ENCODE measurements around the gene TFAP2C. TPM values are rescaled to one million over a fixed set of nuclear protein-coding genes. Genes with fewer than 3 reads are reported as not detected.

TFAP2C gene
- total and polyA plus RNA-seq, 9 of the 15 experiments (the other 6 are each of a cell fraction or from before 2014, with no cell fraction given): 0.03 to 0.04 TPM; not detected in 7

DNA sequence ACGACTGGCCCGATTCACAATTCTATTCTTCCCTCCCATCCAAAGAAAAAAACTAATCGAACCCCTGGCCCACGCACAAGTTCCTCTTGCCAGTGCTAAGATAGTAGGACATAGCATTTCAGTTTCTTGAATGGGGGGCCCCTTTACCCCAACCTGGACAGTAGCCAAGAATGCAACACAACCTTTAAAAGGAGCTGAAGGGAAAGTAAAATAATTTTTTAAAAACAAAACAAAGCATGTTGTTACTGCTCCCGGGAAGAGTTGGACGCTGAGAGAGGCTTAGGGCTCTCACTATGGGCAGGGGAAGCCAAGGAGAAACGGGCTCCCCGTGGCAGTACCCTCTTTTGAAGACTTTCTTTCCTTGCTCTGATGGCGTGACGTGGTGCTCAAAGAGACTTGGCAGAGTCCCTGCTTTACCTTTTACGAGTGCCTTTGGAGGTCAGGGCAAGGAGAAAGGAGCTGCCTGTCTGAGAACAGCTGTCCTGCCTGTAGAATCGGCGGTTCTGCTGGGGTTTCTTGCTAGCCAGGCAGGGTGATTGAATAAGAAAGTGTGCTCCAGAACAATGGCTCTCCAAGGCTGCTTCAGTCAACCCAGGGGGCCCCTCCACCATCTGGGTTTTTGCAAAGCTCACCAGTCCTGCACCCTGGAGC is 5.8 kb downstream of the TFAP2C start:
- H3K27me3 ChIP-seq (ENCODE audit: control insufficient read depth in 2 of 2, insufficient read depth in 2 of 2, low read length in 2 of 2): peaks cover 43% of the 10 kb centered on the region in 2 experiments; a peak in 4 of 5 replicates
- no peak overlapping the region for H3K4me3 ChIP-seq
- no peak for TF ChIP-seq SMARCB1 (IDR thresholded peaks at IDR 0.05; ENCODE audit: insufficient read length, low read depth)
- TF ChIP-seq HMG20A (CRISPR knock-in tag; conservative IDR thresholded peaks at IDR 0.05): no peak
- H4K20me1 ChIP-seq (replicated peaks; ENCODE audit: control insufficient read depth, insufficient read depth, low read length): no peaks in the 10 kb centered on the region
- ChIA-PET CTCF (ENCODE audit: low intra/inter-chr PET ratio) (no interaction called here), POLR2A (no interaction called here)
- BruUV-seq (replicated peaks): no TSS peak
- intact Hi-C loops (cut with micrococcal nuclease) (no loop called here), in situ Hi-C loops (cut with MboI) (no loop called here)
- peaks cover 2% of the 10 kb centered on the region for H3K9me1 ChIP-seq (ENCODE audit: control insufficient read depth, insufficient read depth, low read length)
- WGBS (ENCODE audit: insufficient coverage, low coverage, missing lambda C conversion rate): under 1% methylated on average over 13 of the region's 13 CpGs
- ATAC-seq (no peak), DNase-seq (ENCODE audit: extremely low read depth in 1 of 4, low spot score in 3 of 4) (no peak), FAIRE-seq (no peak)
- H3K36me3 ChIP-seq (ENCODE audit: control insufficient read depth, insufficient read depth, low read length): no peaks in the 10 kb centered on the region
- peaks cover 0 to 12% of the 10 kb centered on the region in 2 experiments; a peak in 2 of 5 replicates for H3K4me1 ChIP-seq (replicated peaks in 1 of 2; ENCODE audit: control insufficient read depth in 2 of 2, insufficient read depth in 2 of 2, low read length in 2 of 2)
- no peak overlapping the region for H3K9ac ChIP-seq (ENCODE audit: insufficient read depth in 1 of 2, low read depth in 2 of 2, low read length in 2 of 2)
- no peak overlapping the region for H2AFZ ChIP-seq (ENCODE audit: low read depth, low read length)
- H3K4me2 ChIP-seq (ENCODE audit: insufficient read depth, low read length): no peak overlapping the region
- H3K79me2 ChIP-seq (ENCODE audit: control insufficient read depth, insufficient read depth, low read length): no peaks in the 10 kb centered on the region
- H3K27ac ChIP-seq (ENCODE audit: extremely low read depth, low read depth, low read length): no peak overlapping the region
- H3K9me3 ChIP-seq (replicated peaks; ENCODE audit: control insufficient read depth, insufficient read depth, low read depth, low read length): no peaks in the 10 kb centered on the region

DNA sequence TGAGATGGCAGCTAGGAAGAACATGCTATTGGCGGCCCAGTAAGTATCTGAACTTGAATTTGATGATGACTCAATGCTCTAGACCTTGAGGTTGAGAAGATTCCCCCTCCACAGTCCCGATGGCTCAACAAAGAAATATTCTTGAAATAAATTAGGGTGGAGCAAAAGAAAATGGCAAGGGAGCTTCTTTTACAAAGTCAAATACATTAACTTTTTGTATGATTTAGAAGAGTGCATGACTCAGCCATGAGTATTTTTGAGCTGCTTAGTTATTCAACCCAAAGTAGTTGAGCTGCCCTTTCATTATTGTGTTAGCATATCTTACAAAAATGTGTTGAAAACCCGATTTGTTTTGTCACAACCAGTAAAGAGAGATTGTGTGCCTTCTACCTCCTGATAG is 7.6 kb downstream of the TFAP2C start:
- Histone ChIP-seq H3K36me3 (ENCODE audit: control insufficient read depth, insufficient read depth, low read length) (no peaks in the 10 kb centered on the region), H4K20me1 (replicated peaks; ENCODE audit: control insufficient read depth, insufficient read depth, low read length) (no peaks in the 10 kb centered on the region), H3K9me3 (replicated peaks; ENCODE audit: control insufficient read depth, insufficient read depth, low read depth, low read length) (no peaks in the 10 kb centered on the region), H3K79me2 (ENCODE audit: control insufficient read depth, insufficient read depth, low read length) (no peaks in the 10 kb centered on the region), H3K9me1 (ENCODE audit: control insufficient read depth, insufficient read depth, low read length) (peaks cover 2% of the 10 kb centered on the region), H3K4me3 (no peak overlapping the region), H3K27me3 (ENCODE audit: control insufficient read depth in 2 of 2, insufficient read depth in 2 of 2, low read length in 2 of 2) (peaks cover 27 to 37% of the 10 kb centered on the region in 2 experiments; a peak in 4 of 5 replicates), H3K4me1 (replicated peaks in 1 of 2; ENCODE audit: control insufficient read depth in 2 of 2, insufficient read depth in 2 of 2, low read length in 2 of 2) (no peaks in the 10 kb centered on the region), H2AFZ (ENCODE audit: low read depth, low read length) (no peak overlapping the region), H3K27ac (ENCODE audit: extremely low read depth, low read depth, low read length) (no peak overlapping the region), H3K4me2 (ENCODE audit: insufficient read depth, low read length) (no peak overlapping the region), H3K9ac (ENCODE audit: insufficient read depth in 1 of 2, low read depth in 2 of 2, low read length in 2 of 2) (no peak overlapping the region)
- in situ Hi-C loops (cut with MboI) (no loop called here), intact Hi-C loops (cut with micrococcal nuclease) (no loop called here)
- ATAC-seq (no peak), DNase-seq (ENCODE audit: extremely low read depth in 1 of 4, low spot score in 3 of 4) (no peak), FAIRE-seq (no peak)
- ChIA-PET POLR2A (no interaction called here), CTCF (ENCODE audit: low intra/inter-chr PET ratio) (no interaction called here)
- WGBS (ENCODE audit: insufficient coverage, low coverage, missing lambda C conversion rate): 0% methylated on average over 3 of the region's 3 CpGs
- BruUV-seq (replicated peaks): no TSS peak
- TF ChIP-seq BCL6 (CRISPR knock-in tag; IDR thresholded peaks at IDR 0.05): no peak
- TF ChIP-seq MAFK (IDR thresholded peaks at IDR 0.05; ENCODE audit: low read length): no peak
- TF ChIP-seq, protein P1, sequence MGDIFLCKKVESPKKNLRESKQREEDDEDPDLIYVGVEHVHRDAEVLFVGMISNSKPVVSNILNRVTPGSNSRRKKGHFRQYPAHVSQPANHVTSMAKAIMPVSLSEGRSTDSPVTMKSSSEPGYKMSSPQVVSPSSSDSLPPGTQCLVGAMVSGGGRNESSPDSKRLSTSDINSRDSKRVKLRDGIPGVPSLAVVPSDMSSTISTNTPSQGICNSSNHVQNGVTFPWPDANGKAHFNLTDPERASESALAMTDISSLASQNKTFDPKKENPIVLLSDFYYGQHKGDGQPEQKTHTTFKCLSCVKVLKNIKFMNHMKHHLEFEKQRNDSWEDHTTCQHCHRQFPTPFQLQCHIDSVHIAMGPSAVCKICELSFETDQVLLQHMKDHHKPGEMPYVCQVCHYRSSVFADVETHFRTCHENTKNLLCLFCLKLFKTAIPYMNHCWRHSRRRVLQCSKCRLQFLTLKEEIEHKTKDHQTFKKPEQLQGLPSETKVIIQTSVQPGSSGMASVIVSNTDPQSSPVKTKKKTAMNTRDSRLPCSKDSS (IDR thresholded peaks at IDR 0.05; ENCODE audit: low read depth, partially characterized antibody): no peak
- TF ChIP-seq RBM25 (IDR thresholded peaks at IDR 0.05; ENCODE audit: low read depth, low read length, severe bottlenecking): no peak
- no peak for TF ChIP-seq PRPF4 (IDR thresholded peaks at IDR 0.05; ENCODE audit: insufficient read depth, low read depth, low read length, poor library complexity, severe bottlenecking)
- TF ChIP-seq NR4A1 (CRISPR knock-in tag; IDR thresholded peaks at IDR 0.05): no peak
- TF ChIP-seq NR4A1 (tag; IDR thresholded peaks at IDR 0.05): no peak
- no peak for TF ChIP-seq TAF9B (IDR thresholded peaks at IDR 0.05; ENCODE audit: partially characterized antibody)
- TF ChIP-seq MAFG (tag; conservative IDR thresholded peaks at IDR 0.05): no peak

Measured in K562 (cell line).